Stimulated activated CD4-positive, alpha-beta T cell treated with anti-CD3 and anti-CD28 coated beads, Interleukin-12 subunit alpha, Interleukin-12 subunit beta, amount 100 ng/mL, for 24 hours (primary cell): ENCODE measurements around the gene ANKRD49.

Experiments used
- DNase-seq, 2 experiments: peaks; one replicate each; pipeline ENCODE4 v3.0.0-alpha.2; 2020; ENCODE audit warnings: low read depth in 2 of 2

The ANKRD49 gene, protein sequence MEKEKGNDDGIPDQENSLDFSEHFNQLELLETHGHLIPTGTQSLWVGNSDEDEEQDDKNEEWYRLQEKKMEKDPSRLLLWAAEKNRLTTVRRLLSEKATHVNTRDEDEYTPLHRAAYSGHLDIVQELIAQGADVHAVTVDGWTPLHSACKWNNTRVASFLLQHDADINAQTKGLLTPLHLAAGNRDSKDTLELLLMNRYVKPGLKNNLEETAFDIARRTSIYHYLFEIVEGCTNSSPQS

DNA sequence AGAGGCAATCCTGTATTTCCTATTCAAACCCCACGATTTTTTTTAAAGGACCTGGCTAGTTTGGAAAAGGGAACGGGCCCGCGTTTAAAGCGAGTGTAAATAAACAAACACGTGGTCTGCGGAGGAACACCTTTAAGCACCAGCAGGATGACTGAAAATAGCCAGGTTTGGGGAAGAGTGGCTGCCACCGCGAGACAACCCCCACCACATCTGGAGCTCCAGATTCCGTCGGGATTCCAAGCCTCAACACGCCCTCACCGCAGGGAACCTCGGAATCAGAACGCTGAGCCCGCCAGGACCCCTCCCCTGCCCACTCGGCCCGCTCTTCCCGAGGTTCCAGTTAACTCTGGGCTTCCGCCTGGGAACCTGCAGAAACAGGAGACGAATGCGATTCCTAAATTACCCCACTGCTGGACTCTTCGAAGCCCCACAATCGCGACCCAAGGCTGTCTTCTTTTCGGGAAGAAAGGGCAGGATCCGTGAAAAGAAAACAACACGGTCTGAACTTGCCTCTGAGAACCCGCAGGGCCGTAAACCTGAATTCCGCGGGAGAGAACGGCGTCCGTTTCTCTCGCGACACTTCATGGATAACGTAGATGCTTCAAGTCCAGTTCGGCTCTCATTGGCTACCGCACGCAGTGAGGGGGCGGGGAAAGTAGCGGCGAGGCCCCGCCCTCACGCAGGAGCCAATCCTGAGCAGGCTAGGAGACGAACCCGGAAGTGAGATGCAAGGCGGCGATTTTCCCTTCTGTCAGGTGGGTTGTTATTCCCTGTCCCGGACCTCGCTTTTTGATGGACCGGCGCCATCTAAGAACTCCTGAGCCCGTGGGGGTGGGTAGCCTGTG, at the start of gene ANKRD49, which contains the start of gene MRE11:
Gene ANKRD49 (plus strand): TSS at position 704 of the 845 bp plus-strand sequence. CDS start 2,710 bp downstream, outside the sequence.
Gene MRE11 (minus strand): TSS at position 564 of the 845 bp plus-strand sequence. CDS start 1,043 bp downstream, outside the sequence.
- DNase-seq, result peak; percentile 92

DNA sequence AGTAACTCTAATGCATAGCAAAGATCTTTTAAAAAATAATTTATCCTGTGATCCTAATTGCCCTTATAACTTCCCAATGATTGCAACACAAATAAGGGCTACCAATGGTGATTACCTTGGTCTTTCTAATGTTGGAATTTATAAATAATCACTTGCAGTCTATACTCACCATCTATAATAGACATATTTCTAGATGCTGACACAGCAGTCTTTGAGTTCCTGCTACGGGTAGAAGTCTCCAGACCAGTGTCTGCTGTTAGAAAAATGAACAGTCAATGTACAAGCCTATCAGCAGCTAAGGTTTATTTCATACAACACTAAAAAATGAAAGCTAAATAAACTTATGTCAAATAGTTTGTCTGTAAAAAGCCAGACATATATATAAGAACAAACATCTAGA, 48.1 kb upstream of the ANKRD49 start:
- no peak for DNase-seq

- DNase-seq, result no peak
Measured at GRCh38 chr11:94447149-94447548, 46.6 kb upstream of the ANKRD49 start.

DNA sequence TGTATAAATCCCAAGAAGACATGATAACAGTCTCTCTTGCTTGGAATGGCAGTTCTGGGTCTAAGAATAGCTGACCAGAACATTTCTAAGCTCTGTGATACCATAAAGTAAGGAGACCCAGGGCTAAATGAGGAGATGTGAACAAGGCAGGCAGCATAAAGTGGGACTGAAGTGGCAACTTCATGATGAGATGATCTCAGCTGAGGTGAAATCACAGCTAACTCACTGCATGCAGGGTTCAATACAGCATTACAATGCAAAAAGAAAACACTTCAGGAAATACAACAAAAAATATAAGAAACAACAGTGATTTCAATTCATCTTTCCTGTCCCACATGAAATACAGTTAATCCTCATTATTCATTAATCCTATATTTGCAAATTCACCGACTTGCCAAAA, 44.8 kb upstream of the ANKRD49 start:
- DNase-seq, result no peak

- no peak for DNase-seq
Measured at GRCh38 chr11:94449437-94449836, 44.3 kb upstream of the ANKRD49 start.

GRCh38 chr11:94450048-94450447, 43.7 kb upstream of the ANKRD49 start:
- no peak for DNase-seq

DNA sequence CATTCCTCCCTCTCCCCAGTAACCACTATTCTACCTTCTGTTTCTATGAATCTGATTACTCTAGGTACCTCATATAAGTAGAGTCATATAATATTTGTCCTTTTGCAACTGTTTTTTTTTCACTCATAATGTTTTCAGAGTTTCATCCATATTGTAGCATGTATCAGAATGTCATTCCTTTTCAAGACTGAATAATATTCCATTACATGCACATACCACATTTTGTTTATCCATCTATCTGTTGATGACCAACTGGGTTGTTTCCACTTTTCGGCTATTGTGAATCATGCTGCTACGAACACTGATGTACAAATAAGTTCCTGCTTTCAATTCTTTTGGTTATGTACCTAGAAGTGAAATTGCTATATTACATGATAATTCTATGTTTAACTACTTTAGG, 40.8 kb upstream of the ANKRD49 start:
- DNase-seq, result no peak

GRCh38 chr11:94454301-94454700, 39.5 kb upstream of the ANKRD49 start:
- no peak for DNase-seq

- DNase-seq, result no peak
Measured at GRCh38 chr11:94455861-94456260, 37.9 kb upstream of the ANKRD49 start.

- DNase-seq, result no peak
Measured at GRCh38 chr11:94457118-94458029, 36.4 kb upstream of the ANKRD49 start.

DNA sequence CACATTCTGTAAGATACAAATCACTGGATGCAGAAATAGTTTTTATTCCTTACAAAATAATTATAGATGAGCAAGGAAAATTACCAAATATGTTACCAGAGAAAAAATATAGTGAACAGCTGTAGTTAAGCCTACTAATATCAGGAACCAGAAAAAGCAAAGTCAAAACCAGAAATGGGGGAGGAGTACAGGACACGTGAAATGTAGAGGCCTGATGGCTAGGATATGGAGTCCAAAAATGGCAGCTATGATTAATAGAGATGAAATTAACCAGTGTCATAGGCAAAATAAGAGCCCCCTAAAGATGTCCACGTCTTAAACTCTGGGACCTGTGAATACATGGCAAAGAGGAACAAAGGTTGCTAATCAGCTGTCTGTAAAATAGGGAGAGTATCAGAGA, 34.2 kb upstream of the ANKRD49 start:
- DNase-seq, result no peak

GRCh38 chr11:94469416-94469815, 24.4 kb upstream of the ANKRD49 start:
- DNase-seq, result no peak

DNA sequence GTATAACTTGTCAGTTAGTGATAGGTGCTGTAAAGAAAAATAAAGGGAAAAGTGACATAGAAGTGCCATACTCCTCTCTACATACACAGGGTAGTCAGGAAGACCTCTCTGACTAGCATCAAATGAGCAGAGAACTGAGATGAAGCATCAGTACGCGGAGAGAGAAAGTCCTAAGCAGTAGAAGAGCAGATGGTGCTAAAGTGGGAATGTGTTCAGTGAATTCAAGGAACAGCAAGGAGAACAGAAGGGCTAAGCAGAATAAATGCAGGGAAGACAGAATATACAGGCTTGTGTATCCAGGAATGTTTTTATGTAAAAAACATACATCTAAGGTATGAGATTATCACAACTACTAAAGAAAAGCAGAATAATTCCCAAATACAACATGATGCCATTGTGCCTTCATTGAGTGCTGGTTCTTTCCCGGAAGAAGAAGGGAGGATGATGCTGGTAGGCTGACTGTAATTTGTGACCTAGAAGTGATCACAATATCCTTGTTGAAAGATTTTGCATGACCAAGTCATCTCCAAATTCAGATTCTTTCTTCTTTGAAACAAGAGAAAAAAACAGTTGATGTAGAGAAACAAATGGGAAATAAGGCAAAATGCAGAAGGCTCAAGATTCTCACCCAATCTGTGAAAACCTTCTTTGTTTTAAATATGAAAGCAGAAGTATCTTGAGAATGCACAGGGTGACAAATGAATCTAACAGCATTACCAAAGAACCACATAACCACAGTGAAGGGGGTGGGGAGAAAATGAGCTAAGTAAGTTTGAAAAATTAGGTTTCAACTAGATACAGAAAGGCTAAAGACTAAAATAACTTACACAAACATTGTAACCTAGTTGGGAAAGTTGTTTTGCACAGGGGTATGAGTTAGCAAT, 20.6 kb upstream of the ANKRD49 start:
- no peak for DNase-seq

DNA sequence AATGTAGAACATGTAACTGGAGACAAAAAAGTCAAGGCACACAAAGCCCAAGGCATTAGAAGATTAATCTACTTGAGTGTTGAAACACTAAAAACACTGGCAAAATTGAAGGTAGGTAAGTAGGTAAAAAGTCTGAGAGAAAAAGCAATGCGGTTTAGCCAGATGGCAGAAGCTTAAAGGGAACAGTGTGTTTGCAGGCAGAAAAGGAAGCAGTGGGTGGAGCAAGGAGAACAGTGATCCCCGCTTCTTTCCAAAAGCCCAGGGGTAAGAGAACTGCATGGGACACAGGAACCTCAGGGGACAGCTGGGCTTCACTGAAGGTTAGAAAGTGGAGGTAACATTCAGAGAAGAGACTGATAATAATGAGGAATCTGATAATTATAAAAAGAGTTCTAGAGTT, 16.2 kb upstream of the ANKRD49 start:
- DNase-seq, result no peak

DNA sequence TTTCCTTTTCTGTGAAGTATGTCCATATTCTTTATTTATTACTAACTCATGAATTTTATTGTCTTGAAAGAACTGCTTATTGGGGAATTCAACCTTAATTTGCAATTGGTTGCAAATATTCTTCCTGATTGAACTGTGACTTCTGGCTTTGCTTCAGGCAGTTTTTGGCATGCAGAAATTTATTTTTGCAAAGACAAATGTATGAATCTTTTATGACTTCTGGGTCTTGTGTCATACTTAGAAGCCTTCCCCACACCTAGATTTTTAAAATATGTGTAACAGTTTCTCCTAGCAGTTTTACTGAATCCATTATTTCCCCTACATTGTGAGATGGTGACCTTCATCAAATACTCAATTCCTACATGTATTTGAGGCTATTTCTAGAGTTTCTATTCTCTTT, 12.4 kb upstream of the ANKRD49 start:
- no peak for DNase-seq

DNA sequence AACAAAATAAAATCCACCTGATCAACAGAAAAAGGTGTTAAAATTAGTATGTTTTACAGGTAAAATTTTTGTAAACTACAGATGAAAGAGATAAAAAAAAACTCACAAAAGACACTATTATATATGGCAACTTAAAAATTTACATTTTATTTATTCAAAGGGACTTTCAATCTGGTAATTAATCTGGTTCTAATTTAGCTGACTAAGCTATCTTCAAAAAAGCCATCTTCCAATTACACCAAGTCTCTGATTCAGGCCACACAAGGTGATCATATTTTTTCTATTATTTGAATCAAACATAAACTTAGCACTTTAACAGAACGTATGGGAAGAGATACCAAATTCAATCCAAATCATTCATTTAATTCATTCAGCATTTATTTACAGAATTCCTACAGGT, 7.7 kb upstream of the ANKRD49 start:
- DNase-seq, result no peak

GRCh38 chr11:94494126-94494680, 419 bp downstream of the ANKRD49 start:
- no peak for DNase-seq

- no peak for DNase-seq
Measured at GRCh38 chr11:94500181-94500580, 6.4 kb downstream of the ANKRD49 start.

DNA sequence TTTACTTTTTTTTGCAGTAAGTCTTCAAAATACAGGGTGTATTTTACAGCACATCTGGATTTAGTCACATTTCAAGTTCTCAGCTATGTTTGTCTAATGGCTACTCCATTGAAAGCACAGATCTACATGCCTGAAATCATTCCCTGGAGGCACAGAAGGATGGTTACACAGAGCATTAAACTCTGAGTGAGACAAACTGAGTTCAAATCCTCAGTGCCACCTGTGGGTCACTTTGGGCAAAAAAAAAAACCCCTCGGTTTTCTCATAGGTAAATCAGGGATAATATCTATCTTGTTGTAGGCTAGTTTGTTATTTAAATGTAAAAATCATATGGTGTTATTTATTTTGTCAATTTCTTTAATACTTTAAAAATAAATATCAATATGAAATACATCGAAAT, 7.7 kb downstream of the ANKRD49 start:
- DNase-seq, result no peak

DNA sequence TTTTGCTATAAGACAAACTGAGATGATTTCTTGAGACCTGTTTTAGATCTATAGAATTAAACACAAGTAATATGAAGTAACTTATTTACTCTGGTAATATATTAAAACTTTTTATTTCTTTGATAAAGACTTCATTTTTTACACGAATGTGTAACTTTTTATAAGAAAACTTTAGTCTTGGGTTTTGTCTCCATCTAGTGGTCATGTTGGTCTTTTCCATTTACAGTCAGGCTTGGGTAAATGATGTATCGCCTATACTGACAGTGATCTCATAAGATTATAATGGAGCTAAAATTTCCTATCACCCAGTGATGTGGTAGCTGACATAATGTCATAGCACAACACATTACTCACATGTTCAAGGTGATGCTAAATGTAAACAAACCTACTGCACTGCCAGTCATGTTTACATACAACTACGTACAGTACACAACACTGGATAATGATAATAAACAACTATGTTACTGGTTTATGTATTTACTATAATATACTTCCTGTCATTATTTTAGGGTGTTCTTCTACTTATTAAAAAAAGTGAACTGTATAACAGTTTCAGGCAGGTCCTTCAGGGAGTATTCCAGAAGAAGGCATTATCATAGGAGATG, 11.0 kb downstream of the ANKRD49 start:
- DNase-seq, result no peak
